HepG2 (cell line): ENCODE results near the gene LRBA. TPM values are rescaled to one million over a fixed set of nuclear protein-coding genes. Genes with fewer than 3 reads are reported as not detected.

Experiments used
- ATAC-seq: fragments of 200-7000 bp; cut with Tn5 transposase; 3 replicates; pipeline ENCODE4 v1.9.1; 2020; ENCODE audit warnings: mild to moderate bottlenecking, moderate library complexity
- BruUV-seq: library from RNA; stranded (reverse); fragments of 400-500 nt; replicated peaks from 2 replicates; lab custom pipeline; 2021; lab: Mats Ljungman, UMichigan
- CTCF ChIA-PET: fragments of 300-600 bp; formaldehyde crosslinking; extraction: SDS; loops from one replicate; lab custom pipeline; 2021; ENCODE audit warnings: low total read pairs, inconsistent platforms, low intra/inter-chr PET ratio; lab: Yijun Ruan, JAX
- POLR2A ChIA-PET: fragments of 350-600 bp; sonication (Branson Sonifier 250); formaldehyde crosslinking; loops from one replicate; lab custom pipeline; 2020; ENCODE audit warnings: antibody characterized with exemption, inconsistent platforms; lab: Yijun Ruan, JAX
- DNase-seq: peaks from one replicate; pipeline ENCODE4 v3.0.0-alpha.2; 2015; ENCODE audit warnings: low spot score
- FAIRE-seq: peaks from 3 replicates; lab custom pipeline; 2011; peaks lifted over from hg19 to GRCh38; lab: Jason Lieb, UNC
- H2AFZ ChIP-seq: one replicate; pipeline ENCODE4 v1.6.1; 2011; ENCODE audit warnings: low read length, inconsistent platforms
- H3K27ac ChIP-seq: fragments of 300-600 bp; 3 replicates; pipeline ENCODE4 v1.8.0; 2011; ENCODE audit warnings: mixed run types, mild to moderate bottlenecking, mixed read lengths, low read length, inconsistent platforms; ENCODE audit not compliant: insufficient read depth; ENCODE audit errors: extremely low read length
- H3K27me3 ChIP-seq, 2 experiments: fragments of 200-600 bp in 1 of 2; 2 replicates in 1 of 2; 3 replicates in 1 of 2; pipeline versions ENCODE4 v1.6.0 to v1.8.0; 2011; ENCODE audit warnings: low read length in 2 of 2, mild to moderate bottlenecking in 2 of 2, moderate library complexity in 2 of 2, inconsistent platforms in 1 of 2; ENCODE audit not compliant: insufficient read depth in 2 of 2, control insufficient read depth in 1 of 2
- H3K36me3 ChIP-seq, 2 experiments: fragments of 200-600 bp in 1 of 2; replicated peaks in 1 of 2; 2 replicates in 1 of 2; 3 replicates in 1 of 2; pipeline versions ENCODE4 v1.5.1 to v1.8.0; 2011; ENCODE audit warnings: low read length in 2 of 2, inconsistent platforms in 1 of 2; ENCODE audit not compliant: insufficient read depth in 2 of 2, control insufficient read depth in 1 of 2
- H3K4me1 ChIP-seq: 2 replicates; pipeline ENCODE4 v1.5.1; 2012; ENCODE audit warnings: low read length, inconsistent platforms; ENCODE audit not compliant: insufficient read depth
- H3K4me2 ChIP-seq: 2 replicates; pipeline ENCODE4 v1.6.0; 2011; ENCODE audit warnings: low read depth, low read length, inconsistent platforms
- H3K4me3 ChIP-seq, 3 experiments: fragments of 200-600 bp in 1 of 3; sonication (generic), shearing (Covaris generic) in 1 of 3; replicated peaks in 1 of 3; 2 replicates each; pipeline ENCODE4 v1.5.1; 2011 to 2016; ENCODE audit warnings: low read length in 3 of 3, inconsistent platforms in 2 of 3, low read depth in 2 of 3, mild to moderate bottlenecking in 2 of 3, control low read depth in 1 of 3, mixed read lengths in 1 of 3; ENCODE audit not compliant: insufficient read depth in 1 of 3
- H3K79me2 ChIP-seq: one replicate; pipeline ENCODE4 v1.6.1; 2011; ENCODE audit warnings: low read length, inconsistent platforms; ENCODE audit not compliant: insufficient read depth
- H3K9ac ChIP-seq: 2 replicates; pipeline ENCODE4 v1.6.0; 2011; ENCODE audit warnings: mild to moderate bottlenecking, low read depth, low read length, inconsistent platforms; ENCODE audit not compliant: insufficient read depth
- H3K9me3 ChIP-seq: 2 replicates; pipeline ENCODE4 v1.5.1; 2012; ENCODE audit warnings: mild to moderate bottlenecking, low read length
- H4K20me1 ChIP-seq: 2 replicates; pipeline ENCODE4 v1.6.0; 2011; ENCODE audit warnings: inconsistent platforms, mild to moderate bottlenecking, low read length, moderate library complexity; ENCODE audit not compliant: insufficient read depth
- ERF ChIP-seq: IDR thresholded peaks from 2 replicates; pipeline ENCODE4 v1.6.1; 2018; ENCODE audit warnings: missing biosample characterization, missing genetic modification reagents
- SAFB2 ChIP-seq: sonication (generic); formaldehyde crosslinking; IDR thresholded peaks from 2 replicates; pipeline ENCODE4 v1.5.1; 2020; ENCODE audit warnings: missing genetic modification reagents, low read depth, mild to moderate bottlenecking, borderline replicate concordance
- SIX4 ChIP-seq: sonication (generic); formaldehyde crosslinking; IDR thresholded peaks from 2 replicates; pipeline ENCODE4 v1.4.0; 2020; ENCODE audit warnings: missing genetic modification reagents
- ZNF34 ChIP-seq: sonication (generic); formaldehyde crosslinking; IDR thresholded peaks from 2 replicates; pipeline ENCODE4 v1.4.0; 2020; ENCODE audit warnings: mild to moderate bottlenecking, missing genetic modification reagents, borderline replicate concordance
- ZNF773 ChIP-seq: sonication (generic); formaldehyde crosslinking; IDR thresholded peaks from 2 replicates; pipeline ENCODE4 v1.4.0; 2020; ENCODE audit warnings: missing genetic modification reagents, borderline replicate concordance
- WGBS: methylation state at CpG from one replicate; pipeline ENCODE4 v1.1.6; 2017; ENCODE audit warnings: low lambda C conversion rate; 5-methylcytosine and 5-hydroxymethylcytosine counted together
- in situ Hi-C: cut with HindIII; loops from 2 replicates; pipeline ENCODE4 v1.10.0; 2017; ENCODE audit warnings: low pct_unique_long_range_greater_than_20kb; ENCODE audit not compliant: extremely low pct_ligation_motif_present
- intact Hi-C: fragments of 100-400 bp; cut with micrococcal nuclease; formaldehyde crosslinking; loops from one replicate; pipeline ENCODE4 v1.10.0; 2022; ENCODE audit not compliant: unreplicated experiment
- polyA plus RNA-seq, 8 experiments: library from polyadenylated mRNA; depleted of rRNA in 3 of 8; stranded (reverse) in 7 of 8; unstranded in 1 of 8; fragments of >200 nt; fragmentation: Illumina TruSeq in 4 of 8; extraction: Trizol in 4 of 8; gene quantifications; 2 replicates each; pipeline versions ENCODE4 v1.2.1 to v1.2.3, GENCODE V29; 2011 to 2016; ENCODE audit warnings: low read depth in 4 of 8, missing spikeins in 1 of 8, mixed read lengths in 1 of 8; ENCODE audit not compliant: insufficient read depth in 1 of 8
- total RNA-seq, 5 experiments: library from RNA; depleted of rRNA; stranded (reverse); fragments of >200 nt; fragmentation: Illumina TruSeq; extraction: Trizol; gene quantifications; 2 replicates each; pipeline ENCODE4 v1.2.3, GENCODE V29; 2016; ENCODE audit warnings: low read depth in 1 of 5
- TF ChIP-seq, protein P1 (sequence below): sonication (generic); formaldehyde crosslinking; IDR thresholded peaks from 2 replicates; pipeline ENCODE4 v1.5.0; 2020; ENCODE audit warnings: mild to moderate bottlenecking, missing genetic modification reagents, moderate library complexity
- TF ChIP-seq, protein P2 (sequence below): IDR thresholded peaks from 2 replicates; pipeline ENCODE4 v1.6.1; 2012; ENCODE audit warnings: low read length, improper control_type of control experiment
- TF ChIP-seq, protein P3 (sequence below): IDR thresholded peaks from 2 replicates; pipeline ENCODE4 v1.6.1; 2016; ENCODE audit warnings: mild to moderate bottlenecking
- TF ChIP-seq, protein P4 (sequence below): sonication (generic); formaldehyde crosslinking; IDR thresholded peaks from 2 replicates; pipeline ENCODE4 v1.4.0; 2020; ENCODE audit warnings: missing genetic modification reagents

The LRBA gene
- total and polyA plus RNA-seq, 2 of the 13 experiments (the other 11 are each of a cell fraction or from before 2014, with no cell fraction given), result 21.0 to 37.2 TPM

DNA sequence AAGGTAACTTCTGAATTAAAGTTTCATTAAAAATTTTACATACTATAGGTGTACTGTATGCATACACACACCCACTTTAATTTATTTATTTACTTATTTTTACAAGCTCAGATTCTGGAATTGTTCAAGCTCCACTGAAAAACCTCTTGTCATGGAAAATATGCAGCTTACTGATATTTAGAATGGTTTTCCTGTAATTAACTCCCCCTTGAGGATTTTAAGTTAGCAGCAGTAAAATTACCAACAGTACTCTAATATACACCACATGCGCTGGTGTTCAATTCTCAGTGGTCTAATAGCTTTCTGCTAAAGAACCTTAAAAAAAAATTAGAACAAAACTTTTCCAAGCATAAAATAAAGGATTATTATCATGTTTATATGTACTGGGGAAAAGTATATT lies 421.1 kb downstream of the LRBA start:
- Histone ChIP-seq H3K9ac (no peak overlapping the region), H2AFZ (no peak overlapping the region), H3K4me1 (peaks cover 7% of the 10 kb centered on the region; the same call in 1 of the 2 replicates), H3K79me2 (no peaks in the 10 kb centered on the region)
- FAIRE-seq, result no peak
- BruUV-seq, result no TSS peak
- TF ChIP-seq SAFB2 (CRISPR knock-in tag), result no peak
- TF ChIP-seq, protein P1, sequence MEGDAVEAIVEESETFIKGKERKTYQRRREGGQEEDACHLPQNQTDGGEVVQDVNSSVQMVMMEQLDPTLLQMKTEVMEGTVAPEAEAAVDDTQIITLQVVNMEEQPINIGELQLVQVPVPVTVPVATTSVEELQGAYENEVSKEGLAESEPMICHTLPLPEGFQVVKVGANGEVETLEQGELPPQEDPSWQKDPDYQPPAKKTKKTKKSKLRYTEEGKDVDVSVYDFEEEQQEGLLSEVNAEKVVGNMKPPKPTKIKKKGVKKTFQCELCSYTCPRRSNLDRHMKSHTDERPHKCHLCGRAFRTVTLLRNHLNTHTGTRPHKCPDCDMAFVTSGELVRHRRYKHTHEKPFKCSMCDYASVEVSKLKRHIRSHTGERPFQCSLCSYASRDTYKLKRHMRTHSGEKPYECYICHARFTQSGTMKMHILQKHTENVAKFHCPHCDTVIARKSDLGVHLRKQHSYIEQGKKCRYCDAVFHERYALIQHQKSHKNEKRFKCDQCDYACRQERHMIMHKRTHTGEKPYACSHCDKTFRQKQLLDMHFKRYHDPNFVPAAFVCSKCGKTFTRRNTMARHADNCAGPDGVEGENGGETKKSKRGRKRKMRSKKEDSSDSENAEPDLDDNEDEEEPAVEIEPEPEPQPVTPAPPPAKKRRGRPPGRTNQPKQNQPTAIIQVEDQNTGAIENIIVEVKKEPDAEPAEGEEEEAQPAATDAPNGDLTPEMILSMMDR, result 0 out of 2 replicates have a peak, but pooled peaks have one; percentile 4
- TF ChIP-seq, all 625 proteins: peak for 1
- 100% methylated on average over 1 of the region's 1 CpG for WGBS
- ChIA-PET POLR2A (no interaction called here), CTCF (no interaction called here)
- Histone ChIP-seq H4K20me1 (no peaks in the 10 kb centered on the region), H3K27me3 (no peaks in the 10 kb centered on the region), H3K27ac (no peak overlapping the region), H3K9me3 (no peaks in the 10 kb centered on the region), H3K4me3 (no peak overlapping the region), H3K4me2 (no peak overlapping the region), H3K36me3 (peaks cover 0 to 11% of the 10 kb centered on the region in 2 experiments; a peak in 2 of 5 replicates)
- in situ Hi-C loops, result no loop called here
- DNase-seq, result no peak
- ATAC-seq, result no peak
- intact Hi-C loops, result loop anchor here (5.0 kb wide), 1 partner anchor 297 kb away; no protein-coding TSS in a partner anchor

DNA sequence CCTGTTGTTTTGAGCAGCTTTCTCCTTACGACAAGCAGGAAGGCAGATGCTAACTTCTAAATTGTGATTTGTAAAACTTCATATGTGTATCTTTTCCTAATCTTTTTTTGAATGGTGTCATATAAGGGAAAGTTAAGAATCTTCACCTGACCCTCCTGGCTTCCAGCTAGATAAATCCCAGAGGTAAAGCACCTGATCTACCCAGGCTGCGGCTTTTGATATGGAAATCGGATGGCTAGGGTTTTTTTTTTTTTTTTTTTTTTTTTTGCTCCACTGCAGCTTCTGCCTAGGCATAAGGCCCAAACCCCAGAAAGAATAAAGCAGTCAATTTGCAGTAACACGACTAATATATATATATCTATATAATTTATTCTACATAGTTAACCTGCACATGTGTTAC lies 423.2 kb downstream of the LRBA start:
- intact Hi-C loops (loop anchor here (5.0 kb wide), 1 partner anchor 295 kb away; no protein-coding TSS in a partner anchor), in situ Hi-C loops (no loop called here)
- FAIRE-seq (no peak), ATAC-seq (no peak), DNase-seq (no peak)
- Histone ChIP-seq H3K79me2 (no peaks in the 10 kb centered on the region), H3K9me3 (no peaks in the 10 kb centered on the region), H3K4me2 (no peak overlapping the region), H3K27me3 (no peaks in the 10 kb centered on the region), H3K4me1 (peaks cover 7% of the 10 kb centered on the region; the same call in 1 of the 2 replicates), H3K36me3 (peaks cover 0 to 13% of the 10 kb centered on the region in 2 experiments; a peak in 1 of 5 replicates), H3K27ac (no peak overlapping the region), H2AFZ (no peak overlapping the region), H3K4me3 (no peak overlapping the region), H4K20me1 (no peaks in the 10 kb centered on the region), H3K9ac (no peak overlapping the region)
- POLR2A ChIA-PET, result no interaction called here
- WGBS, result 95% methylated on average over 4 of the region's 4 CpGs
- CTCF ChIA-PET, result no interaction called here
- BruUV-seq, result no TSS peak
- TF ChIP-seq, protein P2, sequence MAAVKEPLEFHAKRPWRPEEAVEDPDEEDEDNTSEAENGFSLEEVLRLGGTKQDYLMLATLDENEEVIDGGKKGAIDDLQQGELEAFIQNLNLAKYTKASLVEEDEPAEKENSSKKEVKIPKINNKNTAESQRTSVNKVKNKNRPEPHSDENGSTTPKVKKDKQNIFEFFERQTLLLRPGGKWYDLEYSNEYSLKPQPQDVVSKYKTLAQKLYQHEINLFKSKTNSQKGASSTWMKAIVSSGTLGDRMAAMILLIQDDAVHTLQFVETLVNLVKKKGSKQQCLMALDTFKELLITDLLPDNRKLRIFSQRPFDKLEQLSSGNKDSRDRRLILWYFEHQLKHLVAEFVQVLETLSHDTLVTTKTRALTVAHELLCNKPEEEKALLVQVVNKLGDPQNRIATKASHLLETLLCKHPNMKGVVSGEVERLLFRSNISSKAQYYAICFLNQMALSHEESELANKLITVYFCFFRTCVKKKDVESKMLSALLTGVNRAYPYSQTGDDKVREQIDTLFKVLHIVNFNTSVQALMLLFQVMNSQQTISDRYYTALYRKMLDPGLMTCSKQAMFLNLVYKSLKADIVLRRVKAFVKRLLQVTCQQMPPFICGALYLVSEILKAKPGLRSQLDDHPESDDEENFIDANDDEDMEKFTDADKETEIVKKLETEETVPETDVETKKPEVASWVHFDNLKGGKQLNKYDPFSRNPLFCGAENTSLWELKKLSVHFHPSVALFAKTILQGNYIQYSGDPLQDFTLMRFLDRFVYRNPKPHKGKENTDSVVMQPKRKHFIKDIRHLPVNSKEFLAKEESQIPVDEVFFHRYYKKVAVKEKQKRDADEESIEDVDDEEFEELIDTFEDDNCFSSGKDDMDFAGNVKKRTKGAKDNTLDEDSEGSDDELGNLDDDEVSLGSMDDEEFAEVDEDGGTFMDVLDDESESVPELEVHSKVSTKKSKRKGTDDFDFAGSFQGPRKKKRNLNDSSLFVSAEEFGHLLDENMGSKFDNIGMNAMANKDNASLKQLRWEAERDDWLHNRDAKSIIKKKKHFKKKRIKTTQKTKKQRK, result no peak
- TF ChIP-seq, protein P3, sequence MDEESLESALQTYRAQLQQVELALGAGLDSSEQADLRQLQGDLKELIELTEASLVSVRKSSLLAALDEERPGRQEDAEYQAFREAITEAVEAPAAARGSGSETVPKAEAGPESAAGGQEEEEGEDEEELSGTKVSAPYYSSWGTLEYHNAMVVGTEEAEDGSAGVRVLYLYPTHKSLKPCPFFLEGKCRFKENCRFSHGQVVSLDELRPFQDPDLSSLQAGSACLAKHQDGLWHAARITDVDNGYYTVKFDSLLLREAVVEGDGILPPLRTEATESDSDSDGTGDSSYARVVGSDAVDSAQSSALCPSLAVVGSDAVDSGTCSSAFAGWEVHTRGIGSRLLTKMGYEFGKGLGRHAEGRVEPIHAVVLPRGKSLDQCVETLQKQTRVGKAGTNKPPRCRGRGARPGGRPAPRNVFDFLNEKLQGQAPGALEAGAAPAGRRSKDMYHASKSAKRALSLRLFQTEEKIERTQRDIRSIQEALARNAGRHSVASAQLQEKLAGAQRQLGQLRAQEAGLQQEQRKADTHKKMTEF (CRISPR knock-in tag), result no peak
- TF ChIP-seq ZNF773 (CRISPR knock-in tag) (no peak), ERF (CRISPR knock-in tag) (no peak), SIX4 (CRISPR knock-in tag) (no peak), ZNF34 (no peak)
- TF ChIP-seq, protein P4, sequence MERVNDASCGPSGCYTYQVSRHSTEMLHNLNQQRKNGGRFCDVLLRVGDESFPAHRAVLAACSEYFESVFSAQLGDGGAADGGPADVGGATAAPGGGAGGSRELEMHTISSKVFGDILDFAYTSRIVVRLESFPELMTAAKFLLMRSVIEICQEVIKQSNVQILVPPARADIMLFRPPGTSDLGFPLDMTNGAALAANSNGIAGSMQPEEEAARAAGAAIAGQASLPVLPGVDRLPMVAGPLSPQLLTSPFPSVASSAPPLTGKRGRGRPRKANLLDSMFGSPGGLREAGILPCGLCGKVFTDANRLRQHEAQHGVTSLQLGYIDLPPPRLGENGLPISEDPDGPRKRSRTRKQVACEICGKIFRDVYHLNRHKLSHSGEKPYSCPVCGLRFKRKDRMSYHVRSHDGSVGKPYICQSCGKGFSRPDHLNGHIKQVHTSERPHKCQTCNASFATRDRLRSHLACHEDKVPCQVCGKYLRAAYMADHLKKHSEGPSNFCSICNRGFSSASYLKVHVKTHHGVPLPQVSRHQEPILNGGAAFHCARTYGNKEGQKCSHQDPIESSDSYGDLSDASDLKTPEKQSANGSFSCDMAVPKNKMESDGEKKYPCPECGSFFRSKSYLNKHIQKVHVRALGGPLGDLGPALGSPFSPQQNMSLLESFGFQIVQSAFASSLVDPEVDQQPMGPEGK (CRISPR knock-in tag), result no peak
